ENCODE data around the gene EFR3B. TPM values are rescaled to one million over a fixed set of nuclear protein-coding genes. Genes with fewer than 3 reads are reported as not detected.

Gene EFR3B
- total RNA-seq, 4 donors from 2014 or later, result under 0.01 to 6.1 (median 1.3) TPM; not detected in 1

DNA sequence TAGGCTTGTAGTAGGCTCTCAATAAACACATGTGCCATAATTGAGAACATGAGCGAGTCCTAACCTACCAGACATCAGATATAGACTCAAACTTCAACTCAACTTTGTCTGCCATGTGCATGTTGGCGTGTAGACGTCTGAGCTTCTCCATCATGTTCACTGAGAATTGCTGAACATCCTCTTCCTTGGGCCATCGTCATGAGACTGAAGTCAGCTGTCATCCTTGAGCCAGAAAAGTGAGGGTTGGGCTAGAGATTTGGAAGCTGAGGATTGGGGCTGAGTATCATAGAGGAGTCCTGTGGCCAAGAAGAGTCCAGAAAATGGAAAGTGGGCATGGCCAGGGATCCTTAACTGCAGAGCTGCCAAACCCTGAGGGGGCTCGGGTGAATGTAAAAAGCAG lies 7.8 kb upstream of the EFR3B start:
- Histone ChIP-seq H3K4me3 (no peak overlapping the region), H3K4me1 (no peaks in the 10 kb centered on the region), H3K36me3 (no peaks in the 10 kb centered on the region), H3K27ac (no peak overlapping the region), H3K27me3 (no peaks in the 10 kb centered on the region), H3K9me3 (no peaks in the 10 kb centered on the region)
- TF ChIP-seq, protein P1, sequence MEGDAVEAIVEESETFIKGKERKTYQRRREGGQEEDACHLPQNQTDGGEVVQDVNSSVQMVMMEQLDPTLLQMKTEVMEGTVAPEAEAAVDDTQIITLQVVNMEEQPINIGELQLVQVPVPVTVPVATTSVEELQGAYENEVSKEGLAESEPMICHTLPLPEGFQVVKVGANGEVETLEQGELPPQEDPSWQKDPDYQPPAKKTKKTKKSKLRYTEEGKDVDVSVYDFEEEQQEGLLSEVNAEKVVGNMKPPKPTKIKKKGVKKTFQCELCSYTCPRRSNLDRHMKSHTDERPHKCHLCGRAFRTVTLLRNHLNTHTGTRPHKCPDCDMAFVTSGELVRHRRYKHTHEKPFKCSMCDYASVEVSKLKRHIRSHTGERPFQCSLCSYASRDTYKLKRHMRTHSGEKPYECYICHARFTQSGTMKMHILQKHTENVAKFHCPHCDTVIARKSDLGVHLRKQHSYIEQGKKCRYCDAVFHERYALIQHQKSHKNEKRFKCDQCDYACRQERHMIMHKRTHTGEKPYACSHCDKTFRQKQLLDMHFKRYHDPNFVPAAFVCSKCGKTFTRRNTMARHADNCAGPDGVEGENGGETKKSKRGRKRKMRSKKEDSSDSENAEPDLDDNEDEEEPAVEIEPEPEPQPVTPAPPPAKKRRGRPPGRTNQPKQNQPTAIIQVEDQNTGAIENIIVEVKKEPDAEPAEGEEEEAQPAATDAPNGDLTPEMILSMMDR (IDR thresholded peaks at IDR 0.05), result no peak
- no peak for TF ChIP-seq POLR2A (IDR thresholded peaks at IDR 0.05)
- intact Hi-C loops (cut with DNase I; ENCODE audit: low total_unique reads), result no loop called here
- DNase-seq, result no peak

DNA sequence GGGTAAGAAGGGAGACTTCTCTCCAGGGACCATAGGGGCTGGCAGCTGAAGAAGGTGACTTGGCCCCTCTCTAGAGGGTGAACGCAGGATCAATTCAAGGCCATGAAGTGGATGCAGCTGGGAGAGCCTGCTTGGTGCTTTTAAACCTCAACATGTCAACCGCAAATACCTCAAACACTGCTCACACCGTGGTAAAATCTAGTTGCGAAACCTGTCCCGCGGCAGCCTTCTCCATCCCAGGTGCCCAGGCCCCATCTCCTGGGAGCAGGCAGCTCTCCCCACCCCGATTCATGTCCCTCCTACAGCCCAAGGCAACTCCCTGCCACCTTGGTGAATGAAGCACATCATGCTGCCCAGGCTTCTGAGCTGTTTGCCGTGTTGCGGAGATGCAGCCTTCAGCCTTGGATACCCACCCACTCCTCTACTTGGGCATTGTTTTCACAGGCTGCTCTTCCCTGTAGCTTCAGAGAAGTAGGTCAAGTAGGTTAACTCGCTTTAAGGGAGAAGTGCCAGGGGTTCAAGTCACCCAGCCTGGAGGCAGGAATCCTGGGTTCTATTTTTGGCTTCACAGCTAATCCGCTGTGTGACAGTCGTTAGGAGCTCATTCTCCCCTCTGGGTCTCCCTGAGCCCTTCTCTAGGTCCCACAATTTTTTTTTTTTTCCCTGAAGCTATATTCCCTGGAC lies 6.2 kb upstream of the EFR3B start:
- Histone ChIP-seq H3K27ac (no peak overlapping the region), H3K36me3 (no peaks in the 10 kb centered on the region), H3K4me3 (no peak overlapping the region), H3K4me1 (no peaks in the 10 kb centered on the region), H3K9me3 (no peaks in the 10 kb centered on the region), H3K27me3 (no peaks in the 10 kb centered on the region)
- intact Hi-C loops (cut with DNase I; ENCODE audit: low total_unique reads), result no loop called here
- no peak for DNase-seq
- TF ChIP-seq POLR2A (IDR thresholded peaks at IDR 0.05), result no peak
- TF ChIP-seq, protein P1 (IDR thresholded peaks at IDR 0.05), result no peak

DNA sequence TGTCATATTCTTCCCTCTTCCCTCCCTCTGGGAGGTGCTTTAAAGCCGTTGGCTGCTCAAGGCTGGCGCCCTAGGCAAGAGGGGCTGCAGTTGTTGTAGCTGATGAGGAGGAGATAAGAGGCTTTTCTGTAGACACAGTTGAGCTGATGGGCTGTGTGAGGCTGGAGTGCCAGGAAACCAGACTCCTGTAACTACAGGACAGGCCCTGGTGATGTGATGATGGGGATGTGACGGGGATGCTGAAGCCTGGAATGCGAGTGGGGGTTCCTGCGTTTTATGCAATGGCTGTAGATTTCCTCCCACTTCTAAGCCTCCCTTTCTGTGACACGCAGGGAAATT lies 5.7 kb upstream of the EFR3B start:
- Histone ChIP-seq H3K4me1 (peaks cover 0 to under 1% of the 10 kb centered on the region in 2 donors), H3K27ac (no peak overlapping the region), H3K36me3 (no peaks in the 10 kb centered on the region), H3K9me3 (no peaks in the 10 kb centered on the region), H3K4me3 (no peak overlapping the region), H3K27me3 (no peaks in the 10 kb centered on the region)
- DNase-seq, result no peak
- no peak for TF ChIP-seq POLR2A (IDR thresholded peaks at IDR 0.05)
- TF ChIP-seq, protein P1 (IDR thresholded peaks at IDR 0.05), result no peak
- intact Hi-C loops (cut with DNase I; ENCODE audit: low total_unique reads), result no loop called here

DNA sequence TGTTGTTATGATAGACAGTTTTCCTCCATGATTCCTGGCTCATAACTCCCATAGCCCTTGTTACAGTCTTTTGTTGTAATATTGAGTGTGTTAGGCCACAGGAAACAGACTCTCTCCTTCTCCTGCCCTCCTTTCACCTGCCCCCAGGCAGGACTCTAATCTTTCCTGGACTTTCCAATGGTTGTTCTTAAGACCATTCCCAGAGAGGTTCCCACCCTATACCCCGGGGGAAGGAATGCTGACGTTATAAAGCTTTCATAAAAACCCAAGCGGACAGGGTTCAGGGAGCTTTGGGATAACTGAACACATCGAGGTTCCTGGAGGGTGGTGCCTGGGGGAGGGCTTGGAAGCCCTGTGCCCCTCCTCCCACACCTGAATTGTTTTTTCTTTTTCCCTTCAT lies 2.8 kb upstream of the EFR3B start:
- intact Hi-C loops (cut with DNase I; ENCODE audit: low total_unique reads), result no loop called here
- Histone ChIP-seq H3K27ac (no peak overlapping the region), H3K4me3 (no peak overlapping the region), H3K36me3 (no peaks in the 10 kb centered on the region), H3K4me1 (peaks cover 0 to 5% of the 10 kb centered on the region in 2 donors), H3K9me3 (no peaks in the 10 kb centered on the region), H3K27me3 (no peaks in the 10 kb centered on the region)
- no peak for TF ChIP-seq POLR2A (IDR thresholded peaks at IDR 0.05)
- TF ChIP-seq, protein P1 (IDR thresholded peaks at IDR 0.05), result no peak
- DNase-seq, result no peak

DNA sequence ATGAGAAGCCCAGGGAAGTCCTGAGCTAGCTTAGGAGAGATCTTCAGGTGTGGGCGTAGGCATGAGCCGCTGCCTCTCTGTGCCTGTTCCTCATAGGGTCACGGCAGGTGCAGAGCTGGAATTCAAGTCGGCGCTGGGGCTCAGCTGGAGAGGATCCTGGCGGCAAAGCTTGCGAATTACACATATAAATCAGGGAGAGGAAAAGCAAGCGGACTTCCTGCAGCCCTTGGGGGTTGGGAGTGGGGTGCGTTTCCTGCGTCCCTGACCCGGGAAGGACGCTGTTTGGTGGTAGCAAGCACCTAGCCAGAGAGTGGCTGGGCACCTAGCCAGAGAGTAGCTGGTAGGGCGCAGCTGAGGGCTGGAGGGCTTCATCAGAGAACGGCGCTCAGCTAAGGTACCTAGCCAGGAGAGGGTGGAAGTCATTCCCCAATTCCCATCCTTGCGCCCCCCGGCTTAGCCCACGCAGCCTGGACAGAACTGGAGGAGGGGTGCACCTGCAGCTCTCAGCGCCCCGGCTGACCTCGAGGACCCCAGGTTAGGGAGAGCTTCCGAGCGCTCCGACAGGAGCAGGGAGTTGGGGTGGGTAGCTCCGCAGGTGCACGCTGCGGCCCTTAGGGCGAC lies 459 bp upstream of the EFR3B start:
- Histone ChIP-seq H3K36me3 (no peaks in the 10 kb centered on the region), H3K4me3 (peak overlapping the region; percentile 41 to 46), H3K27ac (peak overlapping the region; percentile 43 to 57), H3K27me3 (no peaks in the 10 kb centered on the region), H3K4me1 (peaks cover 0 to 5% of the 10 kb centered on the region in 2 donors), H3K9me3 (no peaks in the 10 kb centered on the region)
- intact Hi-C loops (cut with DNase I; ENCODE audit: low total_unique reads), result loop anchor here (10.0 kb wide), 1 partner anchor 67 kb away; the partner anchor contains the start of gene DNAJC27
- TF ChIP-seq POLR2A (IDR thresholded peaks at IDR 0.05), result no peak
- TF ChIP-seq, protein P1 (IDR thresholded peaks at IDR 0.05), result peak in 1 of 4 experiments; percentile 30
- peak; percentile 54 for DNase-seq
